IMR-90 (cell line): ENCODE measurements around the gene C1GALT1. TPM values are rescaled to one million over a fixed set of nuclear protein-coding genes. Genes with fewer than 3 reads are reported as not detected.

Experiments used
- ATAC-seq: fragments of 200-7000 bp; cut with Tn5 transposase; 2 replicates; pipeline ENCODE4 v1.9.1; 2020; ENCODE audit warnings: low read depth, mild to moderate bottlenecking, moderate library complexity
- BruUV-seq: library from RNA; stranded (reverse); fragments of 400-500 nt; replicated peaks from 2 replicates; lab custom pipeline; 2021; lab: Mats Ljungman, UMichigan
- CTCF ChIA-PET: fragments of 300-600 bp; formaldehyde crosslinking; extraction: SDS; loops from one replicate; lab custom pipeline; 2021; ENCODE audit warnings: antibody characterized with exemption; lab: Yijun Ruan, JAX
- POLR2A ChIA-PET: fragments of 300-600 bp; sonication (Branson Sonifier 250); formaldehyde crosslinking; loops from one replicate; lab custom pipeline; 2022; ENCODE audit warnings: antibody characterized with exemption; ENCODE audit not compliant: unreplicated experiment; lab: Charles Lee
- DNase-seq: peaks from one replicate; pipeline ENCODE4 v3.0.0; 2013
- H2AFZ ChIP-seq: replicated peaks from 2 replicates; pipeline ENCODE3; 2013; ENCODE audit warnings: low read length, mild to moderate bottlenecking; ENCODE audit not compliant: poor library complexity
- H2AK5ac ChIP-seq: 2 replicates; pipeline ENCODE4 v1.6.1; 2013; ENCODE audit warnings: low read depth, low read length, inconsistent platforms
- H2AK9ac ChIP-seq: replicated peaks from 2 replicates; pipeline ENCODE3; 2013; ENCODE audit warnings: mild to moderate bottlenecking, low read depth, low read length, moderate library complexity; ENCODE audit not compliant: poor library complexity
- H2BK120ac ChIP-seq: 2 replicates; pipeline ENCODE4 v1.6.1; 2013; ENCODE audit warnings: low read depth, low read length, inconsistent platforms
- H2BK15ac ChIP-seq: 3 replicates; pipeline ENCODE4 v1.6.1; 2013; ENCODE audit warnings: low read depth, low read length, inconsistent platforms
- H2BK20ac ChIP-seq: 2 replicates; pipeline ENCODE4 v1.6.1; 2013; ENCODE audit warnings: low read depth, mild to moderate bottlenecking, inconsistent platforms, low read length, moderate library complexity
- H2BK5ac ChIP-seq: 2 replicates; pipeline ENCODE4 v1.6.1; 2013; ENCODE audit warnings: mild to moderate bottlenecking, low read depth, low read length, inconsistent platforms; ENCODE audit not compliant: poor library complexity, severe bottlenecking
- H3K14ac ChIP-seq: replicated peaks from 2 replicates; pipeline ENCODE4 v1.6.1; 2013; ENCODE audit warnings: low read depth, low read length, inconsistent platforms
- H3K18ac ChIP-seq: 2 replicates; pipeline ENCODE4 v1.6.1; 2013; ENCODE audit warnings: low read depth, low read length, control low read depth
- H3K23ac ChIP-seq: 2 replicates; pipeline ENCODE4 v1.6.1; 2013; ENCODE audit warnings: low read depth, low read length, inconsistent platforms
- H3K27ac ChIP-seq: 2 replicates; pipeline ENCODE4 v1.5.1; 2013; ENCODE audit warnings: mild to moderate bottlenecking, control low read depth, low read length; ENCODE audit not compliant: insufficient read depth
- H3K27me3 ChIP-seq: 2 replicates; pipeline ENCODE4 v1.6.1; 2013; ENCODE audit warnings: low read length; ENCODE audit not compliant: control insufficient read depth, insufficient read depth
- H3K36me3 ChIP-seq: 2 replicates; pipeline ENCODE4 v1.6.1; 2013; ENCODE audit warnings: low read length, mixed read lengths; ENCODE audit not compliant: control insufficient read depth, insufficient read depth
- H3K4ac ChIP-seq: 2 replicates; pipeline ENCODE4 v1.6.1; 2013; ENCODE audit warnings: low read depth, low read length, inconsistent platforms
- H3K4me1 ChIP-seq: 2 replicates; pipeline ENCODE4 v1.6.1; 2013; ENCODE audit warnings: low read length, mixed read lengths; ENCODE audit not compliant: control insufficient read depth, insufficient read depth
- H3K4me2 ChIP-seq: 2 replicates; pipeline ENCODE4 v1.6.1; 2013; ENCODE audit warnings: low read depth, mild to moderate bottlenecking, control low read depth, low read length, moderate library complexity
- H3K4me3 ChIP-seq: 2 replicates; pipeline ENCODE4 v1.5.1; 2013; ENCODE audit warnings: low read depth, mild to moderate bottlenecking, control low read depth, low read length, moderate library complexity; ENCODE audit not compliant: insufficient read depth
- H3K56ac ChIP-seq: 2 replicates; pipeline ENCODE4 v1.6.1; 2013; ENCODE audit warnings: low read length, inconsistent platforms; ENCODE audit not compliant: insufficient read depth; ENCODE audit errors: extremely low read depth
- H3K79me1 ChIP-seq, 2 experiments: 2 replicates each; pipeline ENCODE4 v1.6.1; 2013; ENCODE audit warnings: low read length in 2 of 2, inconsistent platforms in 1 of 2, low read depth in 1 of 2
- H3K9ac ChIP-seq: 2 replicates; pipeline ENCODE4 v1.6.1; 2013; ENCODE audit warnings: low read depth, low read length, control low read depth
- H3K9me1 ChIP-seq: 2 replicates; pipeline ENCODE4 v1.6.1; 2013; ENCODE audit warnings: low read length, inconsistent platforms; ENCODE audit not compliant: insufficient read depth
- H3K9me3 ChIP-seq: 2 replicates; pipeline ENCODE4 v1.6.1; 2013; ENCODE audit warnings: low read length; ENCODE audit not compliant: control insufficient read depth, insufficient read depth
- H4K20me1 ChIP-seq: 2 replicates; pipeline ENCODE4 v1.6.1; 2013; ENCODE audit warnings: low read length, inconsistent platforms; ENCODE audit not compliant: insufficient read depth
- H4K5ac ChIP-seq: 2 replicates; pipeline ENCODE4 v1.6.1; 2013; ENCODE audit warnings: mild to moderate bottlenecking, low read depth, low read length, control low read depth
- H4K8ac ChIP-seq, 2 experiments: 2 replicates each; pipeline ENCODE4 v1.6.1; 2013; ENCODE audit warnings: low read depth in 2 of 2, low read length in 2 of 2, control low read depth in 1 of 2, inconsistent platforms in 1 of 2
- H4K91ac ChIP-seq: 2 replicates; pipeline ENCODE4 v1.6.1; 2013; ENCODE audit warnings: low read depth, low read length, inconsistent platforms; ENCODE audit not compliant: insufficient read depth
- BHLHE40 ChIP-seq: fragments of 150-350 bp; IDR thresholded peaks from 2 replicates; pipeline ENCODE4 v1.6.1; 2016; ENCODE audit warnings: mild to moderate bottlenecking, low read depth, low read length
- FOS ChIP-seq: fragments of 150-350 bp; IDR thresholded peaks from 2 replicates; pipeline ENCODE4 v1.6.1; 2016; ENCODE audit warnings: low read depth, low read length
- MAFK ChIP-seq: IDR thresholded peaks from 2 replicates; pipeline ENCODE4 v1.6.1; 2012; ENCODE audit warnings: low read depth, low read length, improper control_type of control experiment
- POLR2A ChIP-seq: IDR thresholded peaks from 2 replicates; pipeline ENCODE4 v1.6.1; 2012; ENCODE audit warnings: mild to moderate bottlenecking, low read depth, low read length
- RAD21 ChIP-seq: IDR thresholded peaks from 2 replicates; pipeline ENCODE4 v1.6.1; 2012; ENCODE audit warnings: low read length, improper control_type of control experiment
- RCOR1 ChIP-seq: IDR thresholded peaks from 2 replicates; pipeline ENCODE4 v1.6.1; 2012; ENCODE audit warnings: mild to moderate bottlenecking, low read length, improper control_type of control experiment; ENCODE audit not compliant: insufficient replicate concordance
- RFX5 ChIP-seq: IDR thresholded peaks from 2 replicates; pipeline ENCODE4 v1.8.0; 2012; ENCODE audit warnings: low read depth, mild to moderate bottlenecking, low read length, moderate library complexity
- SMC3 ChIP-seq: fragments of 150-350 bp; IDR thresholded peaks from 2 replicates; pipeline ENCODE4 v1.6.1; 2016; ENCODE audit warnings: low read depth, mild to moderate bottlenecking, antibody characterized with exemption, low read length, moderate library complexity
- WGBS, 2 experiments: methylation state at CpG; one replicate each; pipeline versions ENCODE4 v1.1.5 to v1.1.7; 2013; ENCODE audit warnings: missing lambda C conversion rate in 2 of 2; ENCODE audit not compliant: insufficient read length in 1 of 2; ENCODE audit errors: extremely low coverage in 2 of 2; 5-methylcytosine and 5-hydroxymethylcytosine counted together
- dilution Hi-C: fragments of 300-500 bp; cut with HindIII; formaldehyde crosslinking; loops from one replicate; pipeline ENCODE4 v1.14.3; 2018; ENCODE audit warnings: low sequenced_read_pairs; ENCODE audit not compliant: unreplicated experiment
- in situ Hi-C: fragments of 300-500 bp; cut with MboI; formaldehyde crosslinking; loops from 3 replicates; pipeline ENCODE4 v1.14.3; 2019; ENCODE audit warnings: low sequenced_read_pairs, inconsistent platforms, mixed read lengths
- intact Hi-C: fragments of 100-400 bp; cut with micrococcal nuclease; formaldehyde crosslinking; loops from 2 replicates; pipeline ENCODE4 v1.10.0; 2022
- polyA plus RNA-seq, 3 experiments: library from polyadenylated mRNA; depleted of rRNA; stranded (reverse); fragments of >200 nt; gene quantifications; 2 replicates each; pipeline ENCODE4 v1.2.3, GENCODE V29; 2012; ENCODE audit warnings: low replicate concordance in 1 of 3
- total RNA-seq: library from RNA; depleted of rRNA; stranded (reverse); fragments of >200 nt; gene quantifications from 2 replicates; pipeline ENCODE4 v1.2.3, GENCODE V29; 2012
- TF ChIP-seq, protein P1 (sequence below): conservative IDR thresholded peaks from 2 replicates; pipeline ENCODE4 v1.5.1; 2012; ENCODE audit warnings: mild to moderate bottlenecking, low read depth, low read length, improper control_type of control experiment

Gene C1GALT1
- total and polyA plus RNA-seq, 2 of the 4 experiments (the other 2 are of a cell fraction), result 11.6 to 12.2 TPM

- Histone ChIP-seq H3K27ac (no peak overlapping the region), H3K9me3 (no peaks in the 10 kb centered on the region), H2BK5ac (no peak overlapping the region), H3K18ac (no peak overlapping the region), H2BK20ac (no peak overlapping the region), H3K36me3 (no peaks in the 10 kb centered on the region), H4K8ac (no peak overlapping the region), H3K14ac (no peak overlapping the region), H2AK5ac (no peak overlapping the region), H4K91ac (no peak overlapping the region), H2AK9ac (no peak overlapping the region), H2BK120ac (no peak overlapping the region), H3K23ac (no peak overlapping the region), H3K4me1 (no peaks in the 10 kb centered on the region), H3K27me3 (no peaks in the 10 kb centered on the region), H3K9ac (no peak overlapping the region), H3K4me3 (no peak overlapping the region), H3K79me1 (peaks cover 11 to 23% of the 10 kb centered on the region in 2 experiments; a peak in 2 of 4 replicates), H3K4me2 (no peak overlapping the region), H2AFZ (no peak overlapping the region), H4K5ac (no peak overlapping the region), H2BK15ac (no peak overlapping the region), H4K20me1 (no peaks in the 10 kb centered on the region), H3K4ac (no peak overlapping the region), H3K56ac (no peak overlapping the region), H3K9me1 (no peaks in the 10 kb centered on the region)
- ChIA-PET CTCF (no interaction called here), POLR2A (no interaction called here)
- 60% methylated on average over 1 of the region's 12 CpGs; no CpG with 5 or more reads in 1 of the 2 experiments for WGBS, 2 experiments
- DNase-seq (no peak), ATAC-seq (no peak)
- in situ Hi-C loops, result no loop called here
- intact Hi-C loops, result no loop called here
- no TSS peak for BruUV-seq
- no peak for TF ChIP-seq RAD21
- TF ChIP-seq BHLHE40, result no peak
- TF ChIP-seq RCOR1, result no peak
- TF ChIP-seq, protein P1, sequence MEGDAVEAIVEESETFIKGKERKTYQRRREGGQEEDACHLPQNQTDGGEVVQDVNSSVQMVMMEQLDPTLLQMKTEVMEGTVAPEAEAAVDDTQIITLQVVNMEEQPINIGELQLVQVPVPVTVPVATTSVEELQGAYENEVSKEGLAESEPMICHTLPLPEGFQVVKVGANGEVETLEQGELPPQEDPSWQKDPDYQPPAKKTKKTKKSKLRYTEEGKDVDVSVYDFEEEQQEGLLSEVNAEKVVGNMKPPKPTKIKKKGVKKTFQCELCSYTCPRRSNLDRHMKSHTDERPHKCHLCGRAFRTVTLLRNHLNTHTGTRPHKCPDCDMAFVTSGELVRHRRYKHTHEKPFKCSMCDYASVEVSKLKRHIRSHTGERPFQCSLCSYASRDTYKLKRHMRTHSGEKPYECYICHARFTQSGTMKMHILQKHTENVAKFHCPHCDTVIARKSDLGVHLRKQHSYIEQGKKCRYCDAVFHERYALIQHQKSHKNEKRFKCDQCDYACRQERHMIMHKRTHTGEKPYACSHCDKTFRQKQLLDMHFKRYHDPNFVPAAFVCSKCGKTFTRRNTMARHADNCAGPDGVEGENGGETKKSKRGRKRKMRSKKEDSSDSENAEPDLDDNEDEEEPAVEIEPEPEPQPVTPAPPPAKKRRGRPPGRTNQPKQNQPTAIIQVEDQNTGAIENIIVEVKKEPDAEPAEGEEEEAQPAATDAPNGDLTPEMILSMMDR, result no peak
- no peak for TF ChIP-seq FOS
- TF ChIP-seq RFX5, result no peak
- no peak for TF ChIP-seq MAFK
- TF ChIP-seq SMC3, result no peak
- TF ChIP-seq POLR2A, result no peak
- dilution Hi-C loops, result no loop called here
Measured at GRCh38 chr7:7210475-7211237, 28.3 kb downstream of the C1GALT1 start.
